OCI-LY7 (cell line): Measurements from ENCODE around the gene SPACA7.

Experiments used
- CTCF ChIP-seq: fragments of 200-600 bp; sonication (generic); conservative IDR thresholded peaks from 2 replicates; pipeline ENCODE4 v1.5.1; 2014; ENCODE audit warnings: mild to moderate bottlenecking, antibody characterized with exemption, low read length, moderate library complexity, mixed read lengths
- EZH2phosphoT487 ChIP-seq: fragments of 200-600 bp; sonication (generic); IDR thresholded peaks from 2 replicates; pipeline ENCODE4 v1.6.1; 2018; ENCODE audit warnings: low read depth, borderline replicate concordance, mild to moderate bottlenecking, mixed run types, antibody characterized with exemption, low read length, moderate library complexity, mixed read lengths

- TF ChIP-seq CTCF (no peak), EZH2phosphoT487 (no peak)
Measured at GRCh38 chr13:112448621-112449544, 72.7 kb downstream of the SPACA7 start.
